Measurements from ENCODE around the gene TPTE2. TPM values are rescaled to one million over a fixed set of nuclear protein-coding genes. Genes with fewer than 3 reads are reported as not detected.
A peak's percentile ranks its signal among the peaks of the same experiment; 100 is the strongest.

Gene TPTE2
- total and polyA plus RNA-seq, 7 experiments from 2014 or later = 0.24 TPM; not detected in 6

DNA sequence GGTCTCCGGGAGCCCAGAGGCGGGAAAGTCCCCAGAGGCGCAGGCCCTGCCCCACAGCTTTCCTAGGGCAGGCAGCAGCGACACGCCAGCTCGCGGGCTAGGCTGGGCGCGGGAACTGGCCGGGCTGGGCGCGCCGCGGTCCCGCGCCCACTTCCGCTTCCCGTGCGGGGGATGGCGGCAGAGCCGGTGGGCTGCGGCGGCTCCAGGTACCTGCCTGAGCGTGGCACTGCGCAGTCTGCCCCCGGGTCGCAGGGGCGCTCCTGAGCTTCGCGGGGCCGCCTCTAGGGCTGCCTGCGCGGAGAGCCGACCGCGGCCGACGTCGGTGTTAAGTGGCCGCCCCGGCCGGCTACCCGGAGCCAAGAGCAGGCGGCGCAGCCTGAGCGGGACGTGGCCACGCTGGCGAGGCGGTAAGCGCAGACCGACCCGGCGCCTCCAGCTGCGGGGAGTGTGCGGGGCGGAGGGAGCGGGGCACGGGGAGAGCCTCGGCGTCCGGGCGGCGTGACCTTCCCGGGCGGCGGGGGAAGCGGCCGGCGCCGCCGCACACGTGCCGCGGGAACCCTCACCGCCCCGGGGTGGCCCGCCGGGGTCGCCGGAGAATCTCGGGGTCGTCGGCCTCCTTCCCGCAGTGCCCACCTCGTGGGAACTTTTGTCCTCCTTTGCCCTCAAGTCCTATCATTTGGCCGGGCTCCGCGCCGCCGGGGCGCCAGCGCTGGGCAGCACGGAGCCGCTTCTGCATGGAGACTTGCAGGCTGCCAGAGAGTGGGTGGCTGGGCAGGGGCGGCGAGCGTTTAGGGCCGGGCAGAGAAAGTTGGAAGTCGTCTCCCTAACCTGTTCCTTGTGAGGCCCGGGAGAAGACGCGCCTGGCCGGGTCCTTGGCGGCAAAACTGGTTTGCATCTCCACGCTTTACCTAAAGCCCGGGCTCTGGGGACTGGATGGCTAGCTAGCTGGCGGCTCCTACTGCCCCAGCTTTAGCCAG lies 40.7 kb upstream of the TPTE2 start:
- Histone ChIP-seq H3K4me3 (ENCODE audit: low read length) (peak overlapping the region; percentile 30), H3K27ac (ENCODE audit: low read depth, low read length) (no peak overlapping the region), H3K4me1 (ENCODE audit: control insufficient read depth in 2 of 2, insufficient read depth in 2 of 2, low read length in 2 of 2) (no peaks in the 10 kb centered on the region), H3K36me3 (ENCODE audit: control insufficient read depth in 2 of 3, insufficient read depth in 3 of 3, low read length in 3 of 3) (no peaks in the 10 kb centered on the region), H3K27me3 (ENCODE audit: control insufficient read depth in 2 of 2, insufficient read depth in 2 of 2, low read length in 2 of 2) (no peaks in the 10 kb centered on the region), H3K9me3 (ENCODE audit: control insufficient read depth in 2 of 3, low read length in 3 of 3) (peaks cover 0 to 7% (median 0%) of the 10 kb centered on the region in 3 experiments)
- Mint-ChIP-seq H3K9me3 (peaks cover 4 to 21% (median 12%) of the 10 kb centered on the region in 11 donors), H3K4me1 (peaks cover 0 to 5% (median 0%) of the 10 kb centered on the region in 7 donors), H3K4me3 (peak overlapping the region; percentile 33 to 80 (median 62)), H3K36me3 (peaks cover 0 to 12% (median 0%) of the 10 kb centered on the region in 5 donors), H3K27ac (no peak overlapping the region), H3K27me3 (peaks cover 47 to 58% (median 56%) of the 10 kb centered on the region in 5 donors)
- ATAC-seq (peak; percentile 84), DNase-seq (peak in 8 of 9 donors; percentile 10 to 49 (median 22))
- CTCF ChIA-PET = no interaction called here
- intact Hi-C loops (cut with micrococcal nuclease) = no loop called here
- POLR2A ChIA-PET = no interaction called here

DNA sequence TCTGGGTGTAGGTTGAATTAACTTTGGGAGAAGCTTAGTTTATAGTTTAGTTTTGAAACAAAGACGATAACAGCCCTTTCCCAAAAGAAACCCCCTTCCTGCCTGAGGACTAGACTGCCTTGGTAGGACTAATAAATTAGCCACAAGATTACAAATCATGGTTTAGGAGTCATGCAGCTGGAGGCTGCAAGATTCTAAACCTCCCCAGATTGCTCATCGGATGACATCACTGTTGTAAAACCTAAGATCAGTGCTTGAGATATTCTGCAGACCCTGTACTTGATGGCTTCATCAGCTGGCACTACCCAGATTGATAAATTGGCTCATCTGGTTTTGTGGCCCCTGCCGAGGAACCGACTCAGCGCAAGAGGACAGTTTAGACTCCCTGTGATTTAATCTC lies 36.2 kb upstream of the TPTE2 start:
- DNase-seq = no peak
- Histone ChIP-seq H3K36me3 (ENCODE audit: control insufficient read depth in 2 of 3, insufficient read depth in 3 of 3, low read length in 3 of 3) (no peaks in the 10 kb centered on the region), H3K4me1 (ENCODE audit: control insufficient read depth in 2 of 2, insufficient read depth in 2 of 2, low read length in 2 of 2) (no peaks in the 10 kb centered on the region), H3K9me3 (ENCODE audit: control insufficient read depth in 2 of 3, low read length in 3 of 3) (no peaks in the 10 kb centered on the region), H3K4me3 (ENCODE audit: low read length) (no peak overlapping the region), H3K27ac (ENCODE audit: low read depth, low read length) (no peak overlapping the region), H3K27me3 (ENCODE audit: control insufficient read depth in 2 of 2, insufficient read depth in 2 of 2, low read length in 2 of 2) (no peaks in the 10 kb centered on the region)
- peaks cover 0 to 3% (median 0%) of the 10 kb centered on the region in 5 donors for H3K36me3 Mint-ChIP-seq
- no peak overlapping the region for H3K4me3 Mint-ChIP-seq
- intact Hi-C loops (cut with micrococcal nuclease) = no loop called here
- H3K9me3 Mint-ChIP-seq = peaks cover 0 to 4% (median 0%) of the 10 kb centered on the region in 11 donors
- CTCF ChIA-PET = no interaction called here
- peaks cover 0 to under 1% (median 0%) of the 10 kb centered on the region in 7 donors for H3K4me1 Mint-ChIP-seq
- peaks cover 33 to 46% (median 36%) of the 10 kb centered on the region in 5 donors for H3K27me3 Mint-ChIP-seq
- ATAC-seq = no peak
- H3K27ac Mint-ChIP-seq = no peak overlapping the region
- POLR2A ChIA-PET = no interaction called here

DNA sequence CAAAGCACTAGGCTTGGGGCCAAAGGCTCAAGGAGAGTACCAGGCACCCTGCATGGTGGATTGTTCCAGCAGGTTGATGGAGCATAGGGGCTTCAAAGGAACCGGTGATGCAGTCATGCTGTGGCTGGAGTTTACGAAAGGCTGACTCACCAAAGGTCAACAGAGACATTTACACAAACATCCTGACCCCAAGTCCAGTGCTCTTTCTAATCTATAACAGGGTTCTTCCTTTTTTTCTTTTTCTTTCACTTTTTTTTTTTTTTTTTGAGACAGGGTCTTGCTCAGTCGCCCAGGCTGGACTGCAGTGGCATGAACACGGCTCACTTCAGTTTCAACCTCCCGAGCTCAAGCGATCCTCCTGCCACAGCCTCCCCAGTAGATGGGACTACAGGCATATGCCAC lies 35.6 kb upstream of the TPTE2 start:
- POLR2A ChIA-PET = no interaction called here
- Mint-ChIP-seq H3K27me3 (peaks cover 32 to 42% (median 34%) of the 10 kb centered on the region in 5 donors), H3K4me1 (no peaks in the 10 kb centered on the region), H3K9me3 (peaks cover 0 to 4% (median 0%) of the 10 kb centered on the region in 11 donors), H3K27ac (no peak overlapping the region), H3K4me3 (no peak overlapping the region), H3K36me3 (peaks cover 0 to 3% (median 0%) of the 10 kb centered on the region in 5 donors)
- intact Hi-C loops (cut with micrococcal nuclease) = no loop called here
- H3K27ac ChIP-seq (ENCODE audit: low read depth, low read length) = no peak overlapping the region
- CTCF ChIA-PET = interaction anchor here (0.6 kb wide), 1 partner anchor 65 kb away, joined by 3 read pairs; no protein-coding TSS in a partner anchor
- H3K36me3 ChIP-seq (ENCODE audit: control insufficient read depth in 2 of 3, insufficient read depth in 3 of 3, low read length in 3 of 3) = no peaks in the 10 kb centered on the region
- H3K9me3 ChIP-seq (ENCODE audit: control insufficient read depth in 2 of 3, low read length in 3 of 3) = no peaks in the 10 kb centered on the region
- no peak overlapping the region for H3K4me3 ChIP-seq (ENCODE audit: low read length)
- H3K27me3 ChIP-seq (ENCODE audit: control insufficient read depth in 2 of 2, insufficient read depth in 2 of 2, low read length in 2 of 2) = no peaks in the 10 kb centered on the region
- ATAC-seq = no peak
- DNase-seq = no peak
- H3K4me1 ChIP-seq (ENCODE audit: control insufficient read depth in 2 of 2, insufficient read depth in 2 of 2, low read length in 2 of 2) = no peaks in the 10 kb centered on the region

DNA sequence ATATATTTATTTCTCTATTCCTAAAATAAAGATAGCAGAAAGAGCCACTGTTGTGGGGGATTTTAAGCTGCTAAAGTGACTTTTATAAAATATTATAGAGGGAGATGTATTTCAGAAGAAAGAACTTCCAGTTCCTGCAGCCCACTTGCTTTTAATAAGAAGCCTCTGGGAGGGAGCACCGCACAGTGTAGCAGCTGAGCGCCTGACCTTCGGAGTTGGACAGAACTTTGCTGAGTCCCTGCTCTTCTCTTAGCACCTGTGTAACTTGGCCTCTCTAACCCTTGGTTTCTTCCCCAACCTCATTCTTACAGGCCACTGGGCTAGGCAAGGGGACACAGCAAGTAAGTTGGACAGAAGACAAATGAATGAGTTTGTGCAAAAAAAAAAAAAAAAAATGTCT lies 34.8 kb upstream of the TPTE2 start:
- no peak for ATAC-seq
- Histone ChIP-seq H3K27me3 (ENCODE audit: control insufficient read depth in 2 of 2, insufficient read depth in 2 of 2, low read length in 2 of 2) (no peaks in the 10 kb centered on the region), H3K27ac (ENCODE audit: low read depth, low read length) (no peak overlapping the region), H3K9me3 (ENCODE audit: control insufficient read depth in 2 of 3, low read length in 3 of 3) (no peaks in the 10 kb centered on the region), H3K36me3 (ENCODE audit: control insufficient read depth in 2 of 3, insufficient read depth in 3 of 3, low read length in 3 of 3) (no peaks in the 10 kb centered on the region), H3K4me1 (ENCODE audit: control insufficient read depth in 2 of 2, insufficient read depth in 2 of 2, low read length in 2 of 2) (no peaks in the 10 kb centered on the region), H3K4me3 (ENCODE audit: low read length) (no peak overlapping the region)
- H3K9me3 Mint-ChIP-seq = peaks cover 0 to 4% (median 0%) of the 10 kb centered on the region in 11 donors
- H3K36me3 Mint-ChIP-seq = peaks cover 0 to 3% (median 0%) of the 10 kb centered on the region in 5 donors
- ChIA-PET CTCF (no interaction called here), POLR2A (interaction anchor here (0.6 kb wide), 1 partner anchor 567 kb away, joined by 4 read pairs; no protein-coding TSS in a partner anchor)
- H3K27me3 Mint-ChIP-seq = peaks cover 28 to 42% (median 32%) of the 10 kb centered on the region in 5 donors
- no peak overlapping the region for H3K27ac Mint-ChIP-seq
- H3K4me3 Mint-ChIP-seq = no peak overlapping the region
- no peaks in the 10 kb centered on the region for H3K4me1 Mint-ChIP-seq
- DNase-seq = no peak
- intact Hi-C loops (cut with micrococcal nuclease) = no loop called here

DNA sequence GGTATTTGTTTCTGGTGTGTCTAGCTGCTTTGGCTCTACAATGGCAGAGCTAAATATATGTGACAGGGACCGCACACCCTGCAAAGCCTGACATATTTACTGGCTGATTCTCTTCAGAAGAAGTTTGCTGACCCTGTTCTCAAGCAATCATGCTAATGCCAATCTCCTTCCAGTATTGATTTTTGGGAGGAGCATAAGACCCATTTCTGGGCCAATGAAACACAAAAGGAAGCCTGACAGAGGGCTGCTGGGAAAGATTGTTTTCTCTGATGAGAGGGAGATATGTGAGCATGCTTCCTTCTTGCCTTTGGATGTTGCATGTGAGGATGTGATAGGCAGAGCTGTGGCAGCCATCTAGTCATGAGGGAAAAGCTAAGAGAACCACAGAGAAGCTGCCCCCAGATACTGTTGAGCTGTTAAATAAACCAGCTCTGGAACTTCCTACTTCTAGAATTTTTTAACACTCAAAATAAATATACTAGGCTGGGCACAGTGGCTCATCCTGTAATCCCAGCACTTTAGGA lies 31.4 kb upstream of the TPTE2 start:
- DNase-seq (no peak), ATAC-seq (no peak)
- Histone ChIP-seq H3K4me3 (ENCODE audit: low read length) (no peak overlapping the region), H3K27ac (ENCODE audit: low read depth, low read length) (no peak overlapping the region), H3K9me3 (ENCODE audit: control insufficient read depth in 2 of 3, low read length in 3 of 3) (no peaks in the 10 kb centered on the region), H3K4me1 (ENCODE audit: control insufficient read depth in 2 of 2, insufficient read depth in 2 of 2, low read length in 2 of 2) (peaks cover 0 to 3% of the 10 kb centered on the region in 2 donors), H3K36me3 (ENCODE audit: control insufficient read depth in 2 of 3, insufficient read depth in 3 of 3, low read length in 3 of 3) (no peaks in the 10 kb centered on the region), H3K27me3 (ENCODE audit: control insufficient read depth in 2 of 2, insufficient read depth in 2 of 2, low read length in 2 of 2) (no peaks in the 10 kb centered on the region)
- Mint-ChIP-seq H3K27me3 (peaks cover 9 to 21% (median 16%) of the 10 kb centered on the region in 5 donors), H3K4me3 (no peak overlapping the region), H3K36me3 (peaks cover 0 to 3% (median 0%) of the 10 kb centered on the region in 5 donors), H3K27ac (no peak overlapping the region), H3K4me1 (peaks cover 0 to 14% (median 6%) of the 10 kb centered on the region in 7 donors), H3K9me3 (no peaks in the 10 kb centered on the region)
- POLR2A ChIA-PET = no interaction called here
- intact Hi-C loops (cut with micrococcal nuclease) = no loop called here
- CTCF ChIA-PET = interaction anchor here (0.7 kb wide), 1 partner anchor 136 kb away, joined by 3 read pairs; no protein-coding TSS in a partner anchor

DNA sequence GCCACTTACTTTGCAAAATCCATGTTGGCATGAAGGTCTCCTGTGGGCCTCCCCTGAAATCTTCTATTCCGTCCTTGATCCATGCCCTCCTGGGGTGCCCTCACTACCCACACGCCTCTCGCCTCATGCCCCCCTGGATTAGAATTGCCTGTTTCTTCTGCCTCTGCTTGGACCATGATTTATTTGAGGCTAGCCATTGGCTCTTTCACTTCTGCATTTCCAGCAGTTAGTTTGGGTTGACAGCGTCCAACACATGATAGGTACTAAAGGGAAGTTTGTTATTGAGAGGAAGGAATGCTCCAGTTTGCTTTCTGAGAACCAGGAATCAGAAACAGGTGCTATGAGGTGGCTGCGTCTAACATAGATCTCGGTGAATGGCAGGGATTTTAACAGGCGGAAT lies 30.5 kb upstream of the TPTE2 start:
- DNase-seq (no peak), ATAC-seq (no peak)
- Mint-ChIP-seq H3K36me3 (peaks cover 0 to 3% (median 0%) of the 10 kb centered on the region in 5 donors), H3K4me3 (no peak overlapping the region), H3K27me3 (peaks cover 6 to 16% (median 13%) of the 10 kb centered on the region in 5 donors), H3K27ac (no peak overlapping the region), H3K4me1 (peaks cover 8 to 22% (median 14%) of the 10 kb centered on the region in 7 donors), H3K9me3 (peaks cover 0 to 2% (median 0%) of the 10 kb centered on the region in 11 donors)
- H3K4me1 ChIP-seq (ENCODE audit: control insufficient read depth in 2 of 2, insufficient read depth in 2 of 2, low read length in 2 of 2) = peaks cover 6 to 10% of the 10 kb centered on the region in 2 donors
- intact Hi-C loops (cut with micrococcal nuclease) = no loop called here
- no peak overlapping the region for H3K27ac ChIP-seq (ENCODE audit: low read depth, low read length)
- no peaks in the 10 kb centered on the region for H3K36me3 ChIP-seq (ENCODE audit: control insufficient read depth in 2 of 3, insufficient read depth in 3 of 3, low read length in 3 of 3)
- no peaks in the 10 kb centered on the region for H3K27me3 ChIP-seq (ENCODE audit: control insufficient read depth in 2 of 2, insufficient read depth in 2 of 2, low read length in 2 of 2)
- H3K4me3 ChIP-seq (ENCODE audit: low read length) = no peak overlapping the region
- H3K9me3 ChIP-seq (ENCODE audit: control insufficient read depth in 2 of 3, low read length in 3 of 3) = no peaks in the 10 kb centered on the region
- CTCF ChIA-PET = no interaction called here
- POLR2A ChIA-PET = no interaction called here

Measured in naive thymus-derived CD4-positive, alpha-beta T cell (primary cell).